ENCODE data around the gene OPCML. TPM values are rescaled to one million over a fixed set of nuclear protein-coding genes. Genes with fewer than 3 reads are reported as not detected.

OPCML gene
- total RNA-seq, 1 donor from 2014 or later: 0.12 TPM

- ATAC-seq: no peak
- H3K27me3 ChIP-seq (ENCODE audit: low read depth): no peaks in the 10 kb centered on the region
- H3K4me3 ChIP-seq: no peak overlapping the region
- intact Hi-C loops (cut with DNase I): no loop called here
- no peaks in the 10 kb centered on the region for H3K36me3 ChIP-seq
- no peaks in the 10 kb centered on the region for H3K9me3 ChIP-seq
- no peaks in the 10 kb centered on the region for H3K4me1 ChIP-seq
- H3K27ac ChIP-seq: no peak overlapping the region
- no peak for DNase-seq
- no peak for TF ChIP-seq CTCF (IDR thresholded peaks at IDR 0.05)
Observed at GRCh38 chr11:132777067-132777975, 755.0 kb downstream of the OPCML start.

GRCh38 chr11:132773751-132774150 lies 758.5 kb downstream of the OPCML start:
- Histone ChIP-seq H3K4me3 (no peak overlapping the region), H3K9me3 (no peaks in the 10 kb centered on the region), H3K36me3 (no peaks in the 10 kb centered on the region), H3K27me3 (ENCODE audit: low read depth) (no peaks in the 10 kb centered on the region), H3K27ac (no peak overlapping the region), H3K4me1 (no peaks in the 10 kb centered on the region)
- intact Hi-C loops (cut with DNase I): no loop called here
- TF ChIP-seq CTCF (IDR thresholded peaks at IDR 0.05): no peak
- DNase-seq: no peak
- ATAC-seq: no peak

- no peaks in the 10 kb centered on the region for H3K9me3 ChIP-seq
- ATAC-seq (no peak), DNase-seq (no peak)
- H3K27me3 ChIP-seq (ENCODE audit: low read depth): no peaks in the 10 kb centered on the region
- intact Hi-C loops (cut with DNase I): no loop called here
- no peaks in the 10 kb centered on the region for H3K4me1 ChIP-seq
- no peak overlapping the region for H3K4me3 ChIP-seq
- H3K27ac ChIP-seq: no peak overlapping the region
- no peak for TF ChIP-seq CTCF (IDR thresholded peaks at IDR 0.05)
- no peaks in the 10 kb centered on the region for H3K36me3 ChIP-seq
Observed at GRCh38 chr11:132772703-132773545, 759.4 kb downstream of the OPCML start.

GRCh38 chr11:132771746-132772145 lies 760.6 kb downstream of the OPCML start:
- intact Hi-C loops (cut with DNase I): no loop called here
- Histone ChIP-seq H3K4me3 (no peak overlapping the region), H3K27me3 (ENCODE audit: low read depth) (no peaks in the 10 kb centered on the region), H3K36me3 (no peaks in the 10 kb centered on the region), H3K27ac (no peak overlapping the region), H3K4me1 (no peaks in the 10 kb centered on the region), H3K9me3 (no peaks in the 10 kb centered on the region)
- no peak for TF ChIP-seq CTCF (IDR thresholded peaks at IDR 0.05)
- ATAC-seq: no peak
- no peak for DNase-seq

GRCh38 chr11:132770829-132771530 lies 761.3 kb downstream of the OPCML start:
- intact Hi-C loops (cut with DNase I): no loop called here
- Histone ChIP-seq H3K36me3 (no peaks in the 10 kb centered on the region), H3K27ac (no peak overlapping the region), H3K27me3 (ENCODE audit: low read depth) (no peaks in the 10 kb centered on the region), H3K4me1 (no peaks in the 10 kb centered on the region), H3K9me3 (no peaks in the 10 kb centered on the region), H3K4me3 (no peak overlapping the region)
- no peak for TF ChIP-seq CTCF (IDR thresholded peaks at IDR 0.05)
- DNase-seq (no peak), ATAC-seq (no peak)

Measured in lower lobe of right lung (tissue), 2 donors.